ENCODE measurements around the gene SNAI1. TPM values are rescaled to one million over a fixed set of nuclear protein-coding genes. Genes with fewer than 3 reads are reported as not detected.

The SNAI1 gene
- total and polyA plus RNA-seq, 5 donors from 2014 or later, result 0.34 to 1.4 TPM; not detected in 3

- ATAC-seq (ENCODE audit: low read depth in 2 of 2), result no peak
- H3K4me3 ChIP-seq (ENCODE audit: low read depth, low read length), result no peak overlapping the region
- H3K9me3 Mint-ChIP-seq, result peaks cover 0 to 2% (median 0%) of the 10 kb centered on the region in 7 donors
- no peak overlapping the region for H3K27ac Mint-ChIP-seq
- peaks cover 9% of the 10 kb centered on the region for H3K27me3 Mint-ChIP-seq
- no peaks in the 10 kb centered on the region for H3K27me3 ChIP-seq (ENCODE audit: control insufficient read depth, insufficient read depth, low read length)
- no peak overlapping the region for H3K4me3 Mint-ChIP-seq
- H3K36me3 ChIP-seq (ENCODE audit: control insufficient read depth, insufficient read depth, low read length), result no peaks in the 10 kb centered on the region
- no peaks in the 10 kb centered on the region for H3K4me1 Mint-ChIP-seq
- no peak for DNase-seq
- no peak overlapping the region for H3K27ac ChIP-seq (ENCODE audit: insufficient read depth, low read length, poor library complexity, severe bottlenecking)
- no peaks in the 10 kb centered on the region for H3K9me3 ChIP-seq (ENCODE audit: control insufficient read depth in 2 of 2, low read length in 2 of 2)
- H3K36me3 Mint-ChIP-seq, result no peaks in the 10 kb centered on the region
- no peaks in the 10 kb centered on the region for H3K4me1 ChIP-seq (ENCODE audit: control insufficient read depth, insufficient read depth, low read length, poor library complexity, severe bottlenecking)
These were observed 46.4 kb downstream of the SNAI1 start for GRCh38 chr20:50029083-50029696.

GRCh38 chr20:50029697-50030461, 47.1 kb downstream of the SNAI1 start:
- Histone ChIP-seq H3K4me1 (ENCODE audit: control insufficient read depth, insufficient read depth, low read length, poor library complexity, severe bottlenecking) (no peaks in the 10 kb centered on the region), H3K9me3 (ENCODE audit: control insufficient read depth in 2 of 2, low read length in 2 of 2) (no peaks in the 10 kb centered on the region), H3K4me3 (ENCODE audit: low read depth, low read length) (no peak overlapping the region), H3K27me3 (ENCODE audit: control insufficient read depth, insufficient read depth, low read length) (no peaks in the 10 kb centered on the region), H3K27ac (ENCODE audit: insufficient read depth, low read length, poor library complexity, severe bottlenecking) (no peak overlapping the region), H3K36me3 (ENCODE audit: control insufficient read depth, insufficient read depth, low read length) (no peaks in the 10 kb centered on the region)
- DNase-seq (no peak), ATAC-seq (ENCODE audit: low read depth in 2 of 2) (no peak)
- H3K9me3 Mint-ChIP-seq, result peaks cover 0 to 2% (median 0%) of the 10 kb centered on the region in 7 donors
- no peaks in the 10 kb centered on the region for H3K4me1 Mint-ChIP-seq
- H3K4me3 Mint-ChIP-seq, result no peak overlapping the region
- H3K27me3 Mint-ChIP-seq, result peaks cover 9% of the 10 kb centered on the region
- no peaks in the 10 kb centered on the region for H3K36me3 Mint-ChIP-seq
- H3K27ac Mint-ChIP-seq, result no peak overlapping the region

GRCh38 chr20:50032955-50033666, 50.3 kb downstream of the SNAI1 start:
- no peak for DNase-seq

GRCh38 chr20:50034567-50035180, 51.9 kb downstream of the SNAI1 start:
- no peak overlapping the region for H3K27ac Mint-ChIP-seq
- Histone ChIP-seq H3K27me3 (ENCODE audit: control insufficient read depth, insufficient read depth, low read length) (no peaks in the 10 kb centered on the region), H3K4me3 (ENCODE audit: low read depth, low read length) (no peak overlapping the region), H3K4me1 (ENCODE audit: control insufficient read depth, insufficient read depth, low read length, poor library complexity, severe bottlenecking) (no peaks in the 10 kb centered on the region), H3K9me3 (ENCODE audit: control insufficient read depth in 2 of 2, low read length in 2 of 2) (no peaks in the 10 kb centered on the region), H3K27ac (ENCODE audit: insufficient read depth, low read length, poor library complexity, severe bottlenecking) (no peak overlapping the region), H3K36me3 (ENCODE audit: control insufficient read depth, insufficient read depth, low read length) (no peaks in the 10 kb centered on the region)
- H3K4me1 Mint-ChIP-seq, result no peaks in the 10 kb centered on the region
- no peaks in the 10 kb centered on the region for H3K36me3 Mint-ChIP-seq
- ATAC-seq (ENCODE audit: low read depth in 2 of 2) (no peak), DNase-seq (no peak)
- H3K27me3 Mint-ChIP-seq, result peaks cover 4% of the 10 kb centered on the region
- H3K4me3 Mint-ChIP-seq, result no peak overlapping the region
- H3K9me3 Mint-ChIP-seq, result peaks cover 0 to 2% (median 0%) of the 10 kb centered on the region in 7 donors

More at GRCh38 chr20:50032955-50033666, 50.3 kb downstream of the SNAI1 start:
- no peak overlapping the region for H3K4me3 ChIP-seq (ENCODE audit: low read depth, low read length)
- no peak for ATAC-seq (ENCODE audit: low read depth in 2 of 2)
- no peaks in the 10 kb centered on the region for H3K36me3 ChIP-seq (ENCODE audit: control insufficient read depth, insufficient read depth, low read length)
- H3K4me1 ChIP-seq (ENCODE audit: control insufficient read depth, insufficient read depth, low read length, poor library complexity, severe bottlenecking), result no peaks in the 10 kb centered on the region
- no peak overlapping the region for H3K27ac ChIP-seq (ENCODE audit: insufficient read depth, low read length, poor library complexity, severe bottlenecking)
- H3K27me3 ChIP-seq (ENCODE audit: control insufficient read depth, insufficient read depth, low read length), result no peaks in the 10 kb centered on the region
- H3K27ac Mint-ChIP-seq, result no peak overlapping the region
- peaks cover 4% of the 10 kb centered on the region for H3K27me3 Mint-ChIP-seq
- H3K4me3 Mint-ChIP-seq, result no peak overlapping the region
- H3K9me3 Mint-ChIP-seq, result peaks cover 0 to 2% (median 0%) of the 10 kb centered on the region in 7 donors
- no peaks in the 10 kb centered on the region for H3K4me1 Mint-ChIP-seq
- no peaks in the 10 kb centered on the region for H3K36me3 Mint-ChIP-seq
- no peaks in the 10 kb centered on the region for H3K9me3 ChIP-seq (ENCODE audit: control insufficient read depth in 2 of 2, low read length in 2 of 2)

GRCh38 chr20:50036703-50037102, 53.9 kb downstream of the SNAI1 start:
- Mint-ChIP-seq H3K4me1 (peaks cover 0 to 3% (median 0%) of the 10 kb centered on the region in 4 donors), H3K9me3 (peaks cover 0 to 2% (median 0%) of the 10 kb centered on the region in 7 donors), H3K27ac (no peak overlapping the region), H3K27me3 (no peaks in the 10 kb centered on the region), H3K36me3 (no peaks in the 10 kb centered on the region), H3K4me3 (no peak overlapping the region)
- no peak overlapping the region for H3K27ac ChIP-seq (ENCODE audit: insufficient read depth, low read length, poor library complexity, severe bottlenecking)
- H3K9me3 ChIP-seq (ENCODE audit: control insufficient read depth in 2 of 2, low read length in 2 of 2), result no peaks in the 10 kb centered on the region
- H3K27me3 ChIP-seq (ENCODE audit: control insufficient read depth, insufficient read depth, low read length), result no peaks in the 10 kb centered on the region
- no peaks in the 10 kb centered on the region for H3K4me1 ChIP-seq (ENCODE audit: control insufficient read depth, insufficient read depth, low read length, poor library complexity, severe bottlenecking)
- no peak overlapping the region for H3K4me3 ChIP-seq (ENCODE audit: low read depth, low read length)
- H3K36me3 ChIP-seq (ENCODE audit: control insufficient read depth, insufficient read depth, low read length), result no peaks in the 10 kb centered on the region
- ATAC-seq (ENCODE audit: low read depth in 2 of 2) (no peak), DNase-seq (no peak)

GRCh38 chr20:50037123-50037522, 54.3 kb downstream of the SNAI1 start:
- Histone ChIP-seq H3K36me3 (ENCODE audit: control insufficient read depth, insufficient read depth, low read length) (no peaks in the 10 kb centered on the region), H3K27me3 (ENCODE audit: control insufficient read depth, insufficient read depth, low read length) (no peaks in the 10 kb centered on the region), H3K4me3 (ENCODE audit: low read depth, low read length) (no peak overlapping the region), H3K4me1 (ENCODE audit: control insufficient read depth, insufficient read depth, low read length, poor library complexity, severe bottlenecking) (no peaks in the 10 kb centered on the region), H3K9me3 (ENCODE audit: control insufficient read depth in 2 of 2, low read length in 2 of 2) (no peaks in the 10 kb centered on the region), H3K27ac (ENCODE audit: insufficient read depth, low read length, poor library complexity, severe bottlenecking) (no peak overlapping the region)
- DNase-seq (no peak), ATAC-seq (ENCODE audit: low read depth in 2 of 2) (no peak)
- Mint-ChIP-seq H3K4me3 (no peak overlapping the region), H3K9me3 (peaks cover 0 to under 1% (median 0%) of the 10 kb centered on the region in 7 donors), H3K27me3 (no peaks in the 10 kb centered on the region), H3K36me3 (no peaks in the 10 kb centered on the region), H3K27ac (no peak overlapping the region), H3K4me1 (peaks cover 0 to 3% (median 0%) of the 10 kb centered on the region in 4 donors)

GRCh38 chr20:50037575-50037974, 54.8 kb downstream of the SNAI1 start:
- ATAC-seq (ENCODE audit: low read depth in 2 of 2) (no peak), DNase-seq (no peak)
- Histone ChIP-seq H3K27ac (ENCODE audit: insufficient read depth, low read length, poor library complexity, severe bottlenecking) (no peak overlapping the region), H3K27me3 (ENCODE audit: control insufficient read depth, insufficient read depth, low read length) (no peaks in the 10 kb centered on the region), H3K4me1 (ENCODE audit: control insufficient read depth, insufficient read depth, low read length, poor library complexity, severe bottlenecking) (no peaks in the 10 kb centered on the region), H3K36me3 (ENCODE audit: control insufficient read depth, insufficient read depth, low read length) (no peaks in the 10 kb centered on the region), H3K9me3 (ENCODE audit: control insufficient read depth in 2 of 2, low read length in 2 of 2) (no peaks in the 10 kb centered on the region), H3K4me3 (ENCODE audit: low read depth, low read length) (no peak overlapping the region)
- H3K4me1 Mint-ChIP-seq, result peaks cover 0 to 3% (median 0%) of the 10 kb centered on the region in 4 donors
- no peaks in the 10 kb centered on the region for H3K27me3 Mint-ChIP-seq
- no peak overlapping the region for H3K4me3 Mint-ChIP-seq
- no peaks in the 10 kb centered on the region for H3K9me3 Mint-ChIP-seq
- no peak overlapping the region for H3K27ac Mint-ChIP-seq
- no peaks in the 10 kb centered on the region for H3K36me3 Mint-ChIP-seq
